H9 (cell line): ENCODE results near the gene ABHD16B. TPM values are rescaled to one million over a fixed set of nuclear protein-coding genes. Genes with fewer than 3 reads are reported as not detected.

ENCODE experiments used
- DNase-seq: peaks from one replicate; pipeline ENCODE4 v3.0.0-alpha.2; 2017
- H2AFZ ChIP-seq: one replicate; pipeline ENCODE4 v1.6.1; 2013; ENCODE audit warnings: mild to moderate bottlenecking, low read length, control low read depth, moderate library complexity
- H2AK5ac ChIP-seq: 2 replicates; pipeline ENCODE4 v1.6.1; 2013; ENCODE audit warnings: low read length, control low read depth, mixed read lengths; ENCODE audit not compliant: insufficient read length
- H2BK120ac ChIP-seq: one replicate; pipeline ENCODE4 v1.6.1; 2013; ENCODE audit warnings: low read depth, mild to moderate bottlenecking, low read length, control low read depth, inconsistent platforms; ENCODE audit not compliant: poor library complexity, severe bottlenecking
- H2BK12ac ChIP-seq: 2 replicates; pipeline ENCODE4 v1.6.1; 2013; ENCODE audit warnings: low read length, control low read depth, mixed read lengths, low read depth; ENCODE audit not compliant: insufficient read length
- H2BK15ac ChIP-seq: 2 replicates; pipeline ENCODE4 v1.6.1; 2013; ENCODE audit warnings: low read depth, low read length, control low read depth
- H2BK20ac ChIP-seq: one replicate; pipeline ENCODE4 v1.6.1; 2013; ENCODE audit warnings: low read depth, mild to moderate bottlenecking, low read length, control low read depth, inconsistent platforms; ENCODE audit not compliant: poor library complexity, severe bottlenecking
- H2BK5ac ChIP-seq: 2 replicates; pipeline ENCODE4 v1.6.1; 2013; ENCODE audit warnings: low read length, control low read depth, mixed read lengths; ENCODE audit not compliant: insufficient read length
- H3K14ac ChIP-seq: 2 replicates; pipeline ENCODE4 v1.6.1; 2013; ENCODE audit warnings: low read length, control low read depth; ENCODE audit not compliant: insufficient read depth
- H3K18ac ChIP-seq: 2 replicates; pipeline ENCODE4 v1.6.1; 2013; ENCODE audit warnings: low read depth, mild to moderate bottlenecking, mixed read lengths, low read length, control low read depth; ENCODE audit not compliant: insufficient read length
- H3K23ac ChIP-seq: 2 replicates; pipeline ENCODE4 v1.6.1; 2013; ENCODE audit warnings: low read length, control low read depth, mixed read lengths, low read depth; ENCODE audit not compliant: insufficient read length
- H3K23me2 ChIP-seq: 2 replicates; pipeline ENCODE4 v1.6.1; 2013; ENCODE audit warnings: low read depth, mild to moderate bottlenecking, mixed read lengths, low read length, control low read depth; ENCODE audit not compliant: insufficient read length, poor library complexity, severe bottlenecking
- H3K27ac ChIP-seq: 2 replicates; pipeline ENCODE4 v1.5.1; 2013; ENCODE audit warnings: low read length, control low read depth, mixed read lengths, low read depth; ENCODE audit not compliant: insufficient read length
- H3K27me3 ChIP-seq: 2 replicates; pipeline ENCODE4 v1.6.1; 2013; ENCODE audit warnings: low read length, control low read depth, inconsistent platforms; ENCODE audit not compliant: insufficient read depth
- H3K4ac ChIP-seq: 2 replicates; pipeline ENCODE4 v1.6.1; 2013; ENCODE audit warnings: low read depth, mild to moderate bottlenecking, control low read depth, inconsistent platforms, low read length, moderate library complexity
- H3K4me1 ChIP-seq: 2 replicates; pipeline ENCODE4 v1.6.1; 2013; ENCODE audit warnings: low read length, control low read depth, inconsistent platforms; ENCODE audit not compliant: insufficient read depth
- H3K4me2 ChIP-seq: 2 replicates; pipeline ENCODE4 v1.6.1; 2013; ENCODE audit warnings: low read length, control low read depth, mixed read lengths; ENCODE audit not compliant: insufficient read length, insufficient read depth
- H3K56ac ChIP-seq: 2 replicates; pipeline ENCODE4 v1.6.1; 2013; ENCODE audit warnings: low read depth, mild to moderate bottlenecking, mixed read lengths, low read length, control low read depth; ENCODE audit not compliant: insufficient read length
- H3K79me1 ChIP-seq: 2 replicates; pipeline ENCODE4 v1.6.1; 2013; ENCODE audit warnings: low read depth, mild to moderate bottlenecking, moderate library complexity, low read length, control low read depth, inconsistent platforms; ENCODE audit not compliant: insufficient read depth, poor library complexity, severe bottlenecking
- H3K79me2 ChIP-seq: 2 replicates; pipeline ENCODE4 v1.6.1; 2013; ENCODE audit warnings: low read length, control low read depth, inconsistent platforms; ENCODE audit not compliant: insufficient read depth
- H3K9ac ChIP-seq: 2 replicates; pipeline ENCODE4 v1.6.1; 2013; ENCODE audit warnings: low read length, control low read depth, mixed read lengths; ENCODE audit not compliant: insufficient read length; ENCODE audit errors: extremely low read depth
- H3K9me3 ChIP-seq: one replicate; pipeline ENCODE4 v1.6.1; 2013; ENCODE audit warnings: low read depth, low read length, inconsistent platforms; ENCODE audit not compliant: control insufficient read depth
- H3T11ph ChIP-seq: one replicate; pipeline ENCODE4 v1.6.1; 2013; ENCODE audit warnings: mild to moderate bottlenecking, low read length, control low read depth, inconsistent platforms
- H4K20me1 ChIP-seq: one replicate; pipeline ENCODE4 v1.6.1; 2013; ENCODE audit not compliant: control insufficient read depth, insufficient read length, insufficient read depth
- H4K5ac ChIP-seq: 2 replicates; pipeline ENCODE4 v1.6.1; 2013; ENCODE audit warnings: low read depth, mild to moderate bottlenecking, mixed read lengths, low read length, control low read depth; ENCODE audit not compliant: insufficient read length
- H4K8ac ChIP-seq: replicated peaks from 2 replicates; pipeline ENCODE4 v1.6.1; 2013; ENCODE audit warnings: low read length, control low read depth, mixed read lengths, low read depth; ENCODE audit not compliant: insufficient read length
- H4K91ac ChIP-seq: 2 replicates; pipeline ENCODE4 v1.6.1; 2013; ENCODE audit warnings: low read depth, mild to moderate bottlenecking, moderate library complexity, mixed read lengths, low read length, control low read depth; ENCODE audit not compliant: insufficient read length
- H3K27ac Mint-ChIP-seq, 3 experiments: 2 replicates in 2 of 3; 3 replicates in 1 of 3; pipeline ENCODE4 v1.8.0; 2020 to 2021; ENCODE audit warnings: mixed read lengths in 3 of 3, mild to moderate bottlenecking in 1 of 3, moderate library complexity in 1 of 3
- H3K27me3 Mint-ChIP-seq: 2 replicates; pipeline ENCODE4 v1.8.0; 2021; ENCODE audit warnings: low read depth, mild to moderate bottlenecking, moderate library complexity, mixed read lengths
- H3K36me3 Mint-ChIP-seq, 3 experiments: 2 replicates in 2 of 3; 3 replicates in 1 of 3; pipeline ENCODE4 v1.8.0; 2020 to 2021; ENCODE audit warnings: low read depth in 3 of 3, mixed read lengths in 3 of 3; ENCODE audit not compliant: insufficient read depth in 1 of 3
- H3K4me1 Mint-ChIP-seq, 2 experiments: 2 replicates each; pipeline ENCODE4 v1.8.0; 2020; ENCODE audit warnings: mixed read lengths in 2 of 2
- H3K4me3 Mint-ChIP-seq, 2 experiments: 2 replicates in 1 of 2; 3 replicates in 1 of 2; pipeline ENCODE4 v1.8.0; 2020 to 2021; ENCODE audit warnings: mild to moderate bottlenecking in 2 of 2, mixed read lengths in 2 of 2, moderate library complexity in 1 of 2
- H3K9me3 Mint-ChIP-seq, 2 experiments: 2 replicates in 1 of 2; 3 replicates in 1 of 2; pipeline ENCODE4 v1.8.0; 2020; ENCODE audit warnings: mild to moderate bottlenecking in 2 of 2, mixed read lengths in 2 of 2, moderate library complexity in 1 of 2
- WGBS: extraction: QIAGEN DNeasy Blood & Tissue Kit; methylation state at CpG from one replicate; pipeline ENCODE4 v1.1.7; 2013; ENCODE audit warnings: missing lambda C conversion rate, low lambda C conversion rate, mixed read lengths; ENCODE audit not compliant: insufficient read length; ENCODE audit errors: extremely low coverage; 5-methylcytosine and 5-hydroxymethylcytosine counted together
- total RNA-seq: library from RNA; stranded (reverse); gene quantifications from 2 replicates; pipeline ENCODE4 v1.2.1, GENCODE V29; 2021
- TF ChIP-seq, protein P1 (sequence below): fragments of 200-600 bp; sonication (generic); conservative IDR thresholded peaks from 3 replicates; pipeline ENCODE4 v1.8.0; 2021; ENCODE audit warnings: antibody characterized with exemption, mild to moderate bottlenecking

Gene ABHD16B
- total RNA-seq, 1 experiment from 2014 or later: not detected

DNA sequence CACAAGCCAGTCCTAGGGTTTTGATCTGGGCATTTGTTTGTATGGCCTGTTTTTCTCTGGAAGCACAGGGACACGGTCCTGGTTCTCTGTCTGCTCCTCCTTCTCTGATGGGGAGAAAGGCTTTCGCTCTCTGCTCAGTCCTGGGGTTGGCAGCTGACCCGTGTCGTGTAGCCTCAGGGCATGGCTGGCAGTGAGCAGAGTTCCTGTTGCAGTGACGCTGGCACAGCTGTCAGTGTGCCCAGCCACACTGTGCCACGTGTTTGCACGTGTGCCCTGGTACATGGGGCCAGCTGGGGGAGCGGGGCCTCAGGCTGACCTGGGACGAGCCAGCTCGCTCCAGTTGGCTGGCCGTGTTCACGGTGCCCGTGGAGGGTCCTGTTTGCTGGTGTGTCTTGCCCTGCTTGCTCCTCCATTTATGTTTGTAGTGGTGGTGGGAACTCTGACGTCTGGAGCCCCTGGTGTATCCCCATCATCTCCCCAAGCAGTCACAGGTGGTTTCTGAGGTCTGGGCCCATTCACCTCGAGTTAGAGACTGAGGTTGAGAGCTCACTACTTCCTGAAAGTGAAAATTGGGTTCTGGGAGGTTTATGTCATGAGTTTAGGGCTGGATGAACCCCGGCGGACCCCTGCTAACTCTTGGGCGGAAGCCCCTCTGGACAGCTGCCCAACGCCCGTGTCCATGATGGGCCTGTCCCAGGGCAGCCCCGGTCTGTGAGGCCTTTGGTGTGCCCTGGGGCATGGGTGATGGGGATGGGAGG lies 23.4 kb downstream of the ABHD16B start:
- no peak overlapping the region for H4K91ac ChIP-seq
- H3K4me1 ChIP-seq: no peaks in the 10 kb centered on the region
- H3T11ph ChIP-seq: no peak overlapping the region
- no peak overlapping the region for H3K27ac ChIP-seq
- H2BK20ac ChIP-seq: no peak overlapping the region
- H2BK15ac ChIP-seq: no peak overlapping the region
- no peaks in the 10 kb centered on the region for H3K27me3 ChIP-seq
- H3K9ac ChIP-seq: no peak overlapping the region
- H3K23me2 ChIP-seq: no peaks in the 10 kb centered on the region
- H3K79me1 ChIP-seq: no peaks in the 10 kb centered on the region
- Mint-ChIP-seq H3K4me1 (no peaks in the 10 kb centered on the region), H3K36me3 (peaks cover 19 to 64% (median 60%) of the 10 kb centered on the region in 3 experiments; a peak in 6 of 7 replicates), H3K27ac (peak overlapping the region in 2 of 3 experiments; percentile 68 to 77; a peak in 2 of 7 replicates), H3K27me3 (no peaks in the 10 kb centered on the region), H3K4me3 (no peak overlapping the region), H3K9me3 (no peaks in the 10 kb centered on the region)
- H2BK120ac ChIP-seq: no peak overlapping the region
- WGBS: no CpG with 5 or more reads among the region's 21 CpGs
- no peak for DNase-seq
- H2AK5ac ChIP-seq: no peak overlapping the region
- H3K56ac ChIP-seq: no peak overlapping the region
- no peaks in the 10 kb centered on the region for H3K9me3 ChIP-seq
- no peak overlapping the region for H3K4me2 ChIP-seq
- H4K5ac ChIP-seq: no peak overlapping the region
- H3K79me2 ChIP-seq: no peaks in the 10 kb centered on the region
- H3K4ac ChIP-seq: no peak overlapping the region
- TF ChIP-seq, protein P1, sequence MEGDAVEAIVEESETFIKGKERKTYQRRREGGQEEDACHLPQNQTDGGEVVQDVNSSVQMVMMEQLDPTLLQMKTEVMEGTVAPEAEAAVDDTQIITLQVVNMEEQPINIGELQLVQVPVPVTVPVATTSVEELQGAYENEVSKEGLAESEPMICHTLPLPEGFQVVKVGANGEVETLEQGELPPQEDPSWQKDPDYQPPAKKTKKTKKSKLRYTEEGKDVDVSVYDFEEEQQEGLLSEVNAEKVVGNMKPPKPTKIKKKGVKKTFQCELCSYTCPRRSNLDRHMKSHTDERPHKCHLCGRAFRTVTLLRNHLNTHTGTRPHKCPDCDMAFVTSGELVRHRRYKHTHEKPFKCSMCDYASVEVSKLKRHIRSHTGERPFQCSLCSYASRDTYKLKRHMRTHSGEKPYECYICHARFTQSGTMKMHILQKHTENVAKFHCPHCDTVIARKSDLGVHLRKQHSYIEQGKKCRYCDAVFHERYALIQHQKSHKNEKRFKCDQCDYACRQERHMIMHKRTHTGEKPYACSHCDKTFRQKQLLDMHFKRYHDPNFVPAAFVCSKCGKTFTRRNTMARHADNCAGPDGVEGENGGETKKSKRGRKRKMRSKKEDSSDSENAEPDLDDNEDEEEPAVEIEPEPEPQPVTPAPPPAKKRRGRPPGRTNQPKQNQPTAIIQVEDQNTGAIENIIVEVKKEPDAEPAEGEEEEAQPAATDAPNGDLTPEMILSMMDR: no peak
- no peak overlapping the region for H3K18ac ChIP-seq
- H2BK12ac ChIP-seq: no peak overlapping the region
- no peak overlapping the region for H3K23ac ChIP-seq
- H2BK5ac ChIP-seq: no peak overlapping the region
- no peaks in the 10 kb centered on the region for H4K20me1 ChIP-seq
- H2AFZ ChIP-seq: no peak overlapping the region
- H3K14ac ChIP-seq: no peak overlapping the region
- no peak overlapping the region for H4K8ac ChIP-seq
